AG09309 (cell line): ENCODE measurements around the gene URM1.

ENCODE experiments used
- DNase-seq: peaks from one replicate; pipeline ENCODE4 v3.0.0-alpha.2; 2010; ENCODE audit warnings: low read depth
- H3K4me3 ChIP-seq: 2 replicates; pipeline ENCODE4 v1.5.1; 2011; ENCODE audit warnings: mild to moderate bottlenecking, low read depth, low read length, moderate library complexity; ENCODE audit not compliant: control insufficient read depth
- CTCF ChIP-seq: IDR thresholded peaks from 2 replicates; pipeline ENCODE4 v1.5.1; 2011; ENCODE audit warnings: mild to moderate bottlenecking, low read depth, low read length, inconsistent platforms; ENCODE audit not compliant: insufficient read depth, control insufficient read depth; ENCODE audit errors: missing control alignments

URM1 gene

GRCh38 chr9:128396970-128397613 is 25.9 kb downstream of the URM1 start:
- no peak overlapping the region for H3K4me3 ChIP-seq
- no peak for TF ChIP-seq CTCF
- DNase-seq = no peak

GRCh38 chr9:128397831-128398230 is 26.7 kb downstream of the URM1 start:
- no peak for TF ChIP-seq CTCF
- H3K4me3 ChIP-seq = no peak overlapping the region
- no peak for DNase-seq

GRCh38 chr9:128399861-128400260 is 28.7 kb downstream of the URM1 start:
- DNase-seq = no peak
- no peak overlapping the region for H3K4me3 ChIP-seq
- TF ChIP-seq CTCF = no peak

- H3K4me3 ChIP-seq = no peak overlapping the region
- DNase-seq = no peak
- no peak for TF ChIP-seq CTCF
Observed at GRCh38 chr9:128404560-128404959, 33.4 kb downstream of the URM1 start.

GRCh38 chr9:128405077-128405779 is 34.1 kb downstream of the URM1 start:
- DNase-seq = no peak
- TF ChIP-seq CTCF = no peak
- H3K4me3 ChIP-seq = no peak overlapping the region

GRCh38 chr9:128405780-128406171 is 34.6 kb downstream of the URM1 start:
- no peak for TF ChIP-seq CTCF
- no peak for DNase-seq
- H3K4me3 ChIP-seq = no peak overlapping the region
